Glutamatergic neuron (in vitro differentiated cells): ENCODE measurements around the gene C1orf159. TPM values are rescaled to one million over a fixed set of nuclear protein-coding genes. Genes with fewer than 3 reads are reported as not detected.

Source experiments
- DNase-seq: peaks from one replicate; pipeline ENCODE4 v3.0.0; 2022
- H3K27ac Mint-ChIP-seq: one replicate; pipeline ENCODE4 v1.8.0; 2020; ENCODE audit warnings: mild to moderate bottlenecking, mixed read lengths, inconsistent platforms; ENCODE audit not compliant: unreplicated experiment
- H3K27me3 Mint-ChIP-seq: one replicate; pipeline ENCODE4 v1.8.0; 2020; ENCODE audit warnings: mild to moderate bottlenecking, moderate library complexity, mixed read lengths, inconsistent platforms; ENCODE audit not compliant: unreplicated experiment
- H3K36me3 Mint-ChIP-seq: one replicate; pipeline ENCODE4 v1.8.0; 2020; ENCODE audit warnings: mild to moderate bottlenecking, mixed read lengths, inconsistent platforms; ENCODE audit not compliant: unreplicated experiment
- H3K4me1 Mint-ChIP-seq: one replicate; pipeline ENCODE4 v1.8.0; 2020; ENCODE audit warnings: mild to moderate bottlenecking, low read depth, mixed read lengths, inconsistent platforms; ENCODE audit not compliant: unreplicated experiment
- H3K4me3 Mint-ChIP-seq: one replicate; pipeline ENCODE4 v1.8.0; 2020; ENCODE audit warnings: mild to moderate bottlenecking, mixed read lengths, inconsistent platforms; ENCODE audit not compliant: unreplicated experiment
- H3K9me3 Mint-ChIP-seq: one replicate; pipeline ENCODE4 v1.8.0; 2020; ENCODE audit warnings: mild to moderate bottlenecking, moderate library complexity, mixed read lengths, inconsistent platforms; ENCODE audit not compliant: unreplicated experiment
- CTCF ChIP-seq: fragments of 200-600 bp; sonication (generic); IDR thresholded peaks from one replicate; pipeline ENCODE4 v1.5.0; 2021; ENCODE audit not compliant: partially characterized antibody, unreplicated experiment
- total RNA-seq: library from RNA; stranded (reverse); fragmentation: NEBNext Ultra II Directional; extraction: Animal tissue kit (Norgen Biotek cat#: 25700); gene quantifications from one replicate; pipeline ENCODE4 v1.2.1, GENCODE V29; 2021; ENCODE audit not compliant: unreplicated experiment

Gene C1orf159
- total RNA-seq, 1 donor from 2014 or later = 24.5 TPM

- Mint-ChIP-seq H3K36me3 (peaks cover 4% of the 10 kb centered on the region), H3K27me3 (peaks cover 15% of the 10 kb centered on the region), H3K9me3 (peaks cover 5% of the 10 kb centered on the region), H3K4me1 (peaks cover 11% of the 10 kb centered on the region), H3K4me3 (no peak overlapping the region), H3K27ac (no peak overlapping the region)
- DNase-seq = no peak
- no peak for TF ChIP-seq CTCF
Measured at GRCh38 chr1:1132956-1133750, 17.3 kb upstream of the C1orf159 start.

GRCh38 chr1:1132042-1132950 is 16.4 kb upstream of the C1orf159 start:
- Mint-ChIP-seq H3K4me3 (peak overlapping the region; percentile 56), H3K36me3 (peaks cover 4% of the 10 kb centered on the region), H3K27me3 (peaks cover 13% of the 10 kb centered on the region), H3K27ac (no peak overlapping the region), H3K9me3 (peaks cover 5% of the 10 kb centered on the region), H3K4me1 (peaks cover 11% of the 10 kb centered on the region)
- no peak for TF ChIP-seq CTCF
- DNase-seq = no peak

- no peak for DNase-seq
- Mint-ChIP-seq H3K4me1 (peaks cover 14% of the 10 kb centered on the region), H3K27ac (no peak overlapping the region), H3K27me3 (peaks cover 16% of the 10 kb centered on the region), H3K4me3 (no peak overlapping the region), H3K9me3 (peaks cover 4% of the 10 kb centered on the region), H3K36me3 (peaks cover 4% of the 10 kb centered on the region)
- TF ChIP-seq CTCF = no peak
Measured at GRCh38 chr1:1130206-1131120, 14.6 kb upstream of the C1orf159 start.

- Mint-ChIP-seq H3K4me1 (peaks cover 14% of the 10 kb centered on the region), H3K27me3 (peaks cover 13% of the 10 kb centered on the region), H3K4me3 (peak overlapping the region; percentile 28), H3K36me3 (peaks cover 4% of the 10 kb centered on the region), H3K9me3 (no peaks in the 10 kb centered on the region), H3K27ac (no peak overlapping the region)
- DNase-seq = no peak
- no peak for TF ChIP-seq CTCF
Measured at GRCh38 chr1:1129381-1129821, 13.5 kb upstream of the C1orf159 start.
